ES-I3 (cell line): ENCODE measurements around the gene OR4F15.
"Not testable (repeated sequence)": the region's sequence is repeated elsewhere in the genome, so short reads cannot be mapped to it uniquely, and the experiment has no call there.

Source experiments
- H3K36me3 ChIP-seq: 2 replicates; pipeline ENCODE4 v1.6.1; 2013; ENCODE audit warnings: mild to moderate bottlenecking, low read length, control low read depth, moderate library complexity; ENCODE audit not compliant: insufficient read depth
- H3K4me1 ChIP-seq: 2 replicates; pipeline ENCODE4 v1.6.1; 2013; ENCODE audit warnings: mild to moderate bottlenecking, control low read depth, low read length; ENCODE audit not compliant: insufficient read depth
- H3K9ac ChIP-seq: 2 replicates; pipeline ENCODE4 v1.6.1; 2013; ENCODE audit warnings: low read depth, mild to moderate bottlenecking, low read length, moderate library complexity
- H3K9me3 ChIP-seq: 2 replicates; pipeline ENCODE4 v1.6.1; 2013; ENCODE audit warnings: mild to moderate bottlenecking, low read length, moderate library complexity; ENCODE audit not compliant: control insufficient read depth, insufficient read depth

OR4F15 gene

DNA sequence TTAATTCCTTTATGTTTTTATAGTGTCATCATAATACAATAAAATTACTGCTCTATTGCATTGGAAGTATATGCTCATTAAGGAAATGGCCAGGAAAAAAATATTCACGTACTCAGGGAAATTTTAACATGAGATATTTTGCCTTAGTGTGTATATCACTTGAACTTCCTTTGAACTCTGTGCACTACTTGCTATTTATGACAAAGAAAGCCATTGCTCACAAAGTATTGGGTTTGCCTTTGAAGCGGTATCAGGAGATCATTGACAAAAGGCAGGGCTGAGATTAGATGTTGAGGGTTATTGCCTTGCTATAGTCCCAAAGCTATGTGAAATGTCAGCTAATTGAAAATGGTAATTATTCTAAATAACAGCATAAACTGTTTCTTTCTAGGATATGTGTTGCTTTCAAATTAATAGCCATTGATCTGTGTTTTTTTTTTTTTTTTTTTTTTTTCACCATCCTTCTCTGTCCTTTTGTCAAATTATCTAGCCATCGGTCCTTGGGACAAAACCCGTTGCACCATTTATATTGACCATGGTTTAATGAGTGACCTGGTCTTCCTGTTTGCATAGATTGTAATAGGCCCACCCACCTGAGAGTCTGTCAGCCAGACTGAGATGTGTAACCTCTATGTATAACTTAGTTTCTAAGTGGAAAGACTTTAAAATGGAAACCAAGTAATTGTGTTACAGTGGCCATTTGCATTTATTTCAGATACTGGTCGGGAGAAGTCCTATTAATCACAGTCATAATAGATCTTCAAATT is 23.3 kb upstream of the OR4F15 start:
- H3K9ac ChIP-seq, H3K36me3 ChIP-seq, H3K4me1 ChIP-seq, H3K9me3 ChIP-seq: not testable (repeated sequence)

DNA sequence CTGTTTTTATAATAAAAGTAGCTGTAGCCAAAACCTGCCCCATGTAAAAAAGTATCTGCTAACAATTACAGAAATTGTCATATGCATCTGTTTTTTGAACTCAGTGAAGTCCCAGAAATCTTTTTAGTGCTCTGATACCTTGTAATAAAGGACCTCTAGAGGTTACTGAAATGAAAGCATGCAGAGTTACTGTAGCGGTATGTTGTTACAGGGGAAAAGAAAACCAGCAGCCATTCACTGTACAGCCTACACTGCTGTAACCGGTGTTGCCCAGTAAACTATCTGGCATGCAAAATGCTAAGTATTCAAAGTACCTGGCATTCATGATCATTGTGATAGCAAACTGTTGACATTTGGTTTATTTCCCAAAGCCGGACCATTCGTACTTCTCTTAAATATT is 21.3 kb upstream of the OR4F15 start:
- H3K4me1 ChIP-seq, H3K9me3 ChIP-seq, H3K9ac ChIP-seq, H3K36me3 ChIP-seq: not testable (repeated sequence)

DNA sequence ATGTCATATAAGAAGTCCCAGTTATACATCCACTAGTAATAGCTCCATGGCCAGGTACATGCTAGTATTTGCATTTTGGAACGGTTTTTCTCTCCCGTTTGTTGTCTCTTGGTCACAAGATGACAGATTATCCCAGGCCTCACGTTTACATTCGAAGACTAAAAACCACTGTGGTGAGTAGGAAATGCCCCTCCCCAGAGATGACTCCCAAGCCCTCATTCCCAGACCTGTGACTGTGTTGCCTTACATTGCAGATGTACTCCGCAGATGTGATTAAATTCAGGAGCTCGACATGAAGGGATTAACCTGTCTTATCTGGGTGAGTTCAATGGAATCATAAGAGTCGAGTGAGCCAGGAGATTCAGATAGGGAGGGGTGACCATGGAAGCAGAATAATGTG is 18.0 kb upstream of the OR4F15 start:
- H3K9ac ChIP-seq, H3K9me3 ChIP-seq, H3K4me1 ChIP-seq, H3K36me3 ChIP-seq: not testable (repeated sequence)

DNA sequence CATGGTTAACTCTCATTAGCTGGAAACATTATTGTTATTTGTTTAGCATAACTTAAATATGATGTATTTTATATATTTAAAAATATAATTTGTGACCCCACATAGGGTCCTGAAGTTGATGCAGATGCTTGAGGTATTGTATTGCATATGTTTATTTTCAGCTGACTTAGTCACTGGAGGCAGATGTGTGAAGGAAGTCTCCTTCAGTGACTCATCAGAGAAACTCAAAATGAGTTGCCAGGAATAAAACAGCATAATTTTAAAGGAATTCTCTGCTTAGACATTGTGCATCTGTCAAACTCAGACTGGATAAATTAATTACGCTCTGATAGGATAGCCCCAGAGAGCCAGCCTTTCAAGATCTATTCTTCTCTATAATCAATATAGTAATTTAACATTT is 16.5 kb upstream of the OR4F15 start:
- Histone ChIP-seq H3K9ac (no peak overlapping the region), H3K9me3 (no peaks in the 10 kb centered on the region)

DNA sequence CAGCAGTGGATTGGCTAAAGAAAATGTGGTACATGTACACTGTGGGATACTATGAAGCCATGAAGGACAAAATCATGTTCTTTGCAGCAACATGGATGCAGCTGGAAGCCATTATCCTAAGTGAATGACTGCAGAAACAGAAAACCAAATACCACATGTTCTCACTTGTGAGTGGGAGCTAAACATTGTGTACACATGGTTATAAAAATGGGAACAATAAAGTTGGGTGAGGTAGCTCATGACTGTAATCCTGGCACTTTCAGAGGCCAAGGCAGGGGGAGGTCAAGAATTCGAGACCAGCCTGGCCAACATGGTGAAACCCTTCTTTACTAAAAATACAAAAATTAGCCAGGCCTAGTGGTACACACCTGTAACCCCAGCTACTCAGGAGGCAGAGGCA is 12.3 kb upstream of the OR4F15 start:
- H3K36me3 ChIP-seq: no peaks in the 10 kb centered on the region
- H3K9ac ChIP-seq: no peak overlapping the region
- no peaks in the 10 kb centered on the region for H3K9me3 ChIP-seq
- H3K4me1 ChIP-seq: no peaks in the 10 kb centered on the region

More for the DNA sequence above, 16.5 kb upstream of the OR4F15 start:
- H3K36me3 ChIP-seq: no peaks in the 10 kb centered on the region
- H3K4me1 ChIP-seq: no peaks in the 10 kb centered on the region

DNA sequence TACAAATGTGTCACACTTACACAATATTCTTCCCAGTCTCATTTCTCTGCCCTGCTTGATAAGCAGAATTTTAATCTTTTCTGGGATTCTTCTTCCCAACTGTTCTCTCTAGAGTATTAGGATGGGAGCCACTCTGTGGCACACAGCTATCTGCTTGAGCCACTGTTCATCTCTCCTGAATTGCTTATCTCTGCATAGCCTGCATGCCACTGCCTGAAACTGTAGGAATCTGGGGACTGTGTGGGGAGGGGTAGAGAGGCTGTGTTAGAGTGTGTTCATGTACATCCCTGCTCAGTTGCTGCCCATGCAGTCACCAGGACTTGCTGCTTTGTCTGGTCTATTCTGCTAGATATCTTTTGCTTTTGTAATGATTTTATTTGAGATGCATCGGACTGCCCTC is 11.0 kb upstream of the OR4F15 start:
- H3K9ac ChIP-seq: no peak overlapping the region
- H3K36me3 ChIP-seq: no peaks in the 10 kb centered on the region
- H3K9me3 ChIP-seq: no peaks in the 10 kb centered on the region
- H3K4me1 ChIP-seq: no peaks in the 10 kb centered on the region

DNA sequence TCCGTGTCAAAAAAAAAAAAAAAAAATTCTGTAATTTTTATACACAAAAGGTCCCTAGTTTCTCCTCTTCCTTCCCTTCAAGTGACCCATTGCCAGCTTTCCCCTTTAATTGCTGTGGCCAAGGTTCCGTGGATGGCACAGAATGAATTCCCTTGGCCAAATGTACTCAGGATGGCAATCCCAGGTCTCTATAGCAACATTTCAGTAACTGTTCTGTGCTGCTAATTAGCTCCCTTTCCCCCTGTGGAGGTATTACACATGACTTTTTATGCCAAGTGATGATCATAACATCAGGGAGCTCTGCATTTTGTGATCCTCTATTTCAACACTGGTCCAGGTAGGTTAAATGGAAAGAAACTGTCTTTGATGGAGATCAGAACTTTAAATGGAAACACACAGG is 8.8 kb upstream of the OR4F15 start, which contains the start of gene OR4F6:
OR4F6 (plus strand) TSS at position 301 of the 400 bp plus-strand sequence. CDS start 2,211 bp downstream, outside the sequence.
- Histone ChIP-seq H3K4me1 (no peaks in the 10 kb centered on the region), H3K9me3 (no peaks in the 10 kb centered on the region), H3K36me3 (no peaks in the 10 kb centered on the region), H3K9ac (no peak within 1 kb of the TSS)

DNA sequence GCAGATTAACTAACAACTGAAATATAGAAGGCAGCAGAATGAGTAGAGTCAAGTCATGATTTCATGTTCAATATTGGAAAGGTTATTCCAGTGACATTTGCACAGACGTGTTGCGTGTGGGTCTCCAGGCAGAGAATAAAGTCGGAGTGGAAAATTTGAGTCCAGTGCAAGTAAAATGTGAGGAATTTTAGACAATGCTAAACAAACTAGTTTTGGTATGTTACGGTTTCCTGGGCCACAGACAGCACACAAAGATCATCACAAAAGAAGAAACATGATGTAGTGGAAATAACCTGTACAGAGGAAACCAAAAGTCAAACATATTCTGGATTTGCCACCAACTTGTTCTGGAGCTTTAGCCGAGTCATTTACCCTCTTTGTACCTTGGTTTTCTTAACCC is 8.3 kb upstream of the OR4F15 start:
- H3K36me3 ChIP-seq: no peaks in the 10 kb centered on the region
- H3K9ac ChIP-seq: no peak overlapping the region
- no peaks in the 10 kb centered on the region for H3K9me3 ChIP-seq
- no peaks in the 10 kb centered on the region for H3K4me1 ChIP-seq

DNA sequence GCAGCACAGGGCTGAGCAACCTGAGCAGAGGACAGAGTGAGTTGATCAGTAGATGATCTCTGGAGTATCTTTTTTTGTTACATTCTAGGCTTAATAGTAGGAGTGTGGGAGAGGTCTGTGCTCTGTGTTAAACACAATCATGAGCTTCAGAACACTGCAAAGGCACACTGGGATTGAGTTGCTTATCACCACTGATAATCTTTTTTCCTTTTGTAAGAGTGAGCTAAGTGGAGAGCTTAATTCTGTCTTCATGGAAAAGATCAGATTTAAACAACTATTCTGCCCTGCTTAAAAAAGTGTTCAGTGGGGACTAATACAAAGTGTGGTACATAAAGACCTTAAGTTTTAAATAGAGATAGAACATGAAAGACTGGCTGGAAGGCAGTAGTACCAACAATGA is 7.6 kb upstream of the OR4F15 start:
- Histone ChIP-seq H3K36me3 (no peaks in the 10 kb centered on the region), H3K9me3 (no peaks in the 10 kb centered on the region), H3K9ac (no peak overlapping the region), H3K4me1 (no peaks in the 10 kb centered on the region)

DNA sequence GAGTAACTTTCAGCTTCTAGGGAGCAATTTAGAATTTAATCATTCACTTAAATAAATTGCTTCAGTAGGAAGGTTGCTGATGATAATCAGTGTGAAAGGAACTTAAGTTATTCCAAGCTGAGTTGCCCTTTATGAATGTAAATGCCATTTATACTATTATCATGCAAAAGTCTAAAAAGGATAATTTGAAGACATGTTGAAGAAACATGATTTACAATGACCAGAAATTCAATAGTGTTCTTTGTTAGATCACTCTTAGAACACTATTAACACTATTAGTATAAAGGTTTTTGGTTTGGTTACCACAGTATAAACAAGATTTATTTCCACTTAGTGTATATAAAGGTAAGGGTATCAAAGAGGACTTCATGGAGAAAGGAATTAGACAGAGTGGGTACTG is 7.1 kb upstream of the OR4F15 start:
- Histone ChIP-seq H3K9ac (no peak overlapping the region), H3K36me3 (no peaks in the 10 kb centered on the region), H3K4me1 (no peaks in the 10 kb centered on the region), H3K9me3 (no peaks in the 10 kb centered on the region)

DNA sequence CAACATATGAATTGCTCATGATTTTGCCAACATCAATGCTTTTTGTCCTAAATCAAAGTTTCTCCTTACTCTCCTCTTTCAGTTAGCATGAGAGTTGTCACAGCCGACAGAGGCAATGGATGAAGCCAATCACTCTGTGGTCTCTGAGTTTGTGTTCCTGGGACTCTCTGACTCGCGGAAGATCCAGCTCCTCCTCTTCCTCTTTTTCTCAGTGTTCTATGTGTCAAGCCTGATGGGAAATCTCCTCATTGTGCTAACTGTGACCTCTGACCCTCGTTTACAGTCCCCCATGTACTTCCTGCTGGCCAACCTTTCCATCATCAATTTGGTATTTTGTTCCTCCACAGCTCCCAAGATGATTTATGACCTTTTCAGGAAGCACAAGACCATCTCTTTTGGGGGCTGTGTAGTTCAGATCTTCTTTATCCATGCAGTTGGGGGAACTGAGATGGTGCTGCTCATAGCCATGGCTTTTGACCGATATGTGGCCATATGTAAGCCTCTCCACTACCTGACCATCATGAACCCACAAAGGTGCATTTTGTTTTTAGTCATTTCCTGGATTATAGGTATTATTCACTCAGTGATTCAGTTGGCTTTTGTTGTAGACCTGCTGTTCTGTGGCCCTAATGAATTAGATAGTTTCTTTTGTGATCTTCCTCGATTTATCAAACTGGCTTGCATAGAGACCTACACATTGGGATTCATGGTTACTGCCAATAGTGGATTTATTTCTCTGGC is 6.2 kb upstream of the OR4F15 start:
- Histone ChIP-seq H3K9ac (no peak overlapping the region), H3K36me3 (no peaks in the 10 kb centered on the region), H3K4me1 (no peaks in the 10 kb centered on the region), H3K9me3 (no peaks in the 10 kb centered on the region)

DNA sequence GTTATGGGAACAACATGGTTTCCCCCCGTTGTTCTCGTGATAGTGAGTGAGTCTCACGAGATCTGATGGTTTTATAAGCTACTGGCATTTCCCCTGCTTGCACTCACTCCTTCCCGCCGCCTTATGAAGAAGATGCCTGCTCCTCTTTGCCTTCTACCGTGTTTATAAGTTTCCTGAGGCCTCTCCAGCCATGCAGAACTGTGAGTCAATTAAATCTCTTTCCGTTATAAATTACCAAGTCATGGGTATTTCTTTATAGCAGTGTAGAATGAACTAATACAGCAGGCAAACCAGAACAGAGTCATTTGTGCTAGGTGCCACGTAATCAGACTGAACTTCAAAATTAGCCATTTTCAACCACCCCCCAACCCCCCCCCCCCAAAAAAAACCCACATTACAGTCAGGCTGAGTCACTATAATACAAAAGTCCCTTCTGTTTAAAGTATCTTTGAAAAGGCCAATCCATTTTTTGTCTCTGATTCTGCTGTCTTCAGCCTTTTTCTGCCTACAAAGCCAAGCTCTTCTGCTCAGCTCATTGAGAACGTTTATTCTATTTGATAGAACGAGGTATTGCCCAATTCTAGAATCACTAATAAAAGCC is 4.6 kb upstream of the OR4F15 start:
- Histone ChIP-seq H3K36me3 (no peaks in the 10 kb centered on the region), H3K4me1 (no peaks in the 10 kb centered on the region), H3K9ac (no peak overlapping the region), H3K9me3 (no peaks in the 10 kb centered on the region)

DNA sequence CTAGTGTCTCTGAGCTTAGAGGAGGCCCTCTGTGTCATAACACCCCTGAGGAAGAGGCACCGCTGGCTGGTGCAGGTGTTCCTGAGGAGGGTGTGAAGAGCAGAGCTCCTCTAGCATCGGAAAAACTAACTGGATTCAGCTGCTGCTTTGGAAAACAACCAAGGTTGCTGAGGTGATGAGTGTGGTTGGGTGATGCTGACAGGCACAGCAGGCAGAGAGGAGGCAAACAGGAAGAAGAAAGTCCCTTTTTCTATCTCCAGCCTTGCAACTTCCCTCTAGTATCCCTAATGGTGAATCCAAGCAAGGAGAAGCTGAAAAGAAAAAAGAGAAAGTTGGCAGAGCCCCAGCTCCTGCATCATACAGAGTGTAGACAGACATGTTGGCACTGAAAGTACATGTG is 3.8 kb upstream of the OR4F15 start:
- Histone ChIP-seq H3K9me3 (no peaks in the 10 kb centered on the region), H3K36me3 (no peaks in the 10 kb centered on the region), H3K9ac (no peak overlapping the region), H3K4me1 (no peaks in the 10 kb centered on the region)

DNA sequence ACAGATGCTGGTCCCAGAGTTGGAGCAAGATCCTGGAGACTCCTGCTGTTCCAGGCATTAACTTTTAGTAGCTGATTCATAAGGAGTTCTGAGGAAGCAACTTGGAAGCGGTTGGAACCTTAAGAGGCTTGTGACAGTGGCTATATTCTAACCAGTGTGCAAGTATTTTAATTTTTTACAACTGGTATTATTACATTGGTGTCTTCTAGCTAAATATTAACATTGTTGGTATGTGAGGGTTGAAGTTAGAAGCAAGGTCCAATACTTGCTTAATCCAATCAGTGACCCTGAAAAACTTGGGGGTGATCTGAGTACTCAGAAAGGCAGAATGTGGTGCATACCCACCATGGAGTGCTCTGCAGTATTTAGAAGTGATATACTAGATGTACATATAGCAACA is 1.5 kb upstream of the OR4F15 start:
- Histone ChIP-seq H3K9ac (no peak overlapping the region), H3K4me1 (no peaks in the 10 kb centered on the region), H3K36me3 (no peaks in the 10 kb centered on the region), H3K9me3 (no peaks in the 10 kb centered on the region)

DNA sequence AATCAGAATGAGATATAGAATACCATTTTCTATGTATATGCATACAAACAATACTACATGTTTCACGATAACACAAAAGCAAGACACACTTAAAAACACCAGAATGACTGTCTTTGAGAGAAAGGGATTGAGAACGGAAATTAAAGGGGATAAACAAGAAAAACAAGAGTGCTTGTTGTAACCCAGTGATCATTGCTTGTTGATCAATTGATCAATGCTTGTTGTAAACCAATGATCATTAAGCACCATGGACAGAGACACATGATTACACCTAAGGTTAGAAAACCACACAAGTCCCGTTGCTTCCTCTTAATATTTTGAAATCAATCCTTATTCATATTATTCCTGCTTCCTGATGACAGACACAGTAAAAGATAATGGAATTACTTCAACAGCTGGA is 1.1 kb upstream of the OR4F15 start:
- no peaks in the 10 kb centered on the region for H3K36me3 ChIP-seq
- no peaks in the 10 kb centered on the region for H3K4me1 ChIP-seq
- H3K9ac ChIP-seq: no peak overlapping the region
- no peaks in the 10 kb centered on the region for H3K9me3 ChIP-seq
